GM10266 (cell line): Measurements from ENCODE around the gene TLK2.
"Not testable (repeated sequence)": the region's sequence is repeated elsewhere in the genome, so short reads cannot be mapped to it uniquely, and the experiment has no call there.

Experiments used
- DNase-seq: peaks from one replicate; pipeline ENCODE4 v3.0.0; 2012; ENCODE audit errors: extremely low spot score
- TF ChIP-seq, protein P1 (sequence below): IDR thresholded peaks from 2 replicates; pipeline ENCODE4 v1.5.1; 2012; ENCODE audit warnings: mild to moderate bottlenecking, low read depth; ENCODE audit not compliant: control insufficient read depth, insufficient read depth; ENCODE audit errors: missing control alignments

Gene TLK2

GRCh38 chr17:62536557-62536956 is 57.9 kb downstream of the TLK2 start:
- not testable (repeated sequence) for DNase-seq

GRCh38 chr17:62541073-62541472 is 62.4 kb downstream of the TLK2 start:
- not testable (repeated sequence) for DNase-seq

GRCh38 chr17:62543278-62543775 is 64.7 kb downstream of the TLK2 start:
- DNase-seq: not testable (repeated sequence)

DNA sequence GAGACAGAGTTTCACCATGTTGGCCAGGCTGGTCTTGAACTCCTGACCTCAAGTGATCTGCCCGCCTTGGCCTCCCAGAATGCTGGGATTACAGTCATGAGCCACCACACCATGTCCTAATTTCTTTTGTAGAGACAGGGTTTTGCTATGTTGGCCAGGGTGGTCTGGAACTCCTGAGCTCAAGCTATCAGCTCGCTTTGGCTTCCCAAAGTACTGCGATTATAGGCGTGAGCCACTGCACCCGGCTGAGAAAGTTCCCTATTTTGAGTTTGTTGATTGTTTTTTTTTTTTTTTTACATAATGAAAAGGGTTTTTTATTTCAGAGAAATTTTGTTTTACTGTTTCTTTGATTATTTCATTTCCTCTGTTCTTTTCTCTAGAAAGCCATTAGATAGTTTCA is 67.4 kb downstream of the TLK2 start:
- DNase-seq: not testable (repeated sequence)

- TF ChIP-seq, protein P1, sequence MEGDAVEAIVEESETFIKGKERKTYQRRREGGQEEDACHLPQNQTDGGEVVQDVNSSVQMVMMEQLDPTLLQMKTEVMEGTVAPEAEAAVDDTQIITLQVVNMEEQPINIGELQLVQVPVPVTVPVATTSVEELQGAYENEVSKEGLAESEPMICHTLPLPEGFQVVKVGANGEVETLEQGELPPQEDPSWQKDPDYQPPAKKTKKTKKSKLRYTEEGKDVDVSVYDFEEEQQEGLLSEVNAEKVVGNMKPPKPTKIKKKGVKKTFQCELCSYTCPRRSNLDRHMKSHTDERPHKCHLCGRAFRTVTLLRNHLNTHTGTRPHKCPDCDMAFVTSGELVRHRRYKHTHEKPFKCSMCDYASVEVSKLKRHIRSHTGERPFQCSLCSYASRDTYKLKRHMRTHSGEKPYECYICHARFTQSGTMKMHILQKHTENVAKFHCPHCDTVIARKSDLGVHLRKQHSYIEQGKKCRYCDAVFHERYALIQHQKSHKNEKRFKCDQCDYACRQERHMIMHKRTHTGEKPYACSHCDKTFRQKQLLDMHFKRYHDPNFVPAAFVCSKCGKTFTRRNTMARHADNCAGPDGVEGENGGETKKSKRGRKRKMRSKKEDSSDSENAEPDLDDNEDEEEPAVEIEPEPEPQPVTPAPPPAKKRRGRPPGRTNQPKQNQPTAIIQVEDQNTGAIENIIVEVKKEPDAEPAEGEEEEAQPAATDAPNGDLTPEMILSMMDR: peak; percentile 24
- not testable (repeated sequence) for DNase-seq
Observed at GRCh38 chr17:62552851-62553659, 74.4 kb downstream of the TLK2 start.

DNA sequence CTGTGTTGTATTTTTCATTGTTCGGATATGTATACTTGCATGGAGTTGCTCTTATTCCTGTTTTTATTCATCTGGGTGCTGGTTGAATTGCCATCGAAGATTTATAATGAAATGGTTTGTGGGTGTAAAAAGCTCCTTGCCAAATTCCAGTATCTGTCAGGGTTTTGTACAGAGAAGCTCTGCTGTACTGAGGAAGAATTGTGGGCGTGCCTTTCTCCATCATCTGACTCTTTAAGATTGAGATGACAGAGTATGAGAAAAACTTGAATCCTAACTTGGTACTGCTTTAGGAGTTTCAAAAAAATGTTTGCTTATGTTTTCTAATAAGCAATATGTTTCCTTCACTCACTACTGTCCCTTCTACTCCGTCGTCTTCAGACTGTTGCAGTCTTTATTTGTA is 78.9 kb downstream of the TLK2 start:
- not testable (repeated sequence) for DNase-seq

DNA sequence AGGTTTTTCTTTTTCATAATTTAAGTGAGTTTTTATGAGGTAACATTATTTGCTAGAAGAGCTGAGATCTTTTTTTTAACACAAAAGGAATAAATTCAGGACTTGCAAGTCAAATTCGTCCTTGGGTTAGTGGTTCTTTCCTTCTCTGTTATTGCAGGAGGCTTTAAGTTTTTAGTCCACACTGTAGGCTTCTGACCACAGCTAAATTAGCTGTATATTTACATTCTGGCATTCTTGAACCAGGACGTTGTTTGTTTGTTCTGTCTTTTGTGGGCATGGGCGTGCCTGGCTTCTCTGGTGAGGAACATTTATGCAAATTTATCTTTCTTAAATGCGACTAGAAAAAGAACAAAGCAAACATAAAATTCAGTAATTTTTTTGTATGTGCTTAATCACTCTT is 80.3 kb downstream of the TLK2 start:
- DNase-seq: not testable (repeated sequence)

DNA sequence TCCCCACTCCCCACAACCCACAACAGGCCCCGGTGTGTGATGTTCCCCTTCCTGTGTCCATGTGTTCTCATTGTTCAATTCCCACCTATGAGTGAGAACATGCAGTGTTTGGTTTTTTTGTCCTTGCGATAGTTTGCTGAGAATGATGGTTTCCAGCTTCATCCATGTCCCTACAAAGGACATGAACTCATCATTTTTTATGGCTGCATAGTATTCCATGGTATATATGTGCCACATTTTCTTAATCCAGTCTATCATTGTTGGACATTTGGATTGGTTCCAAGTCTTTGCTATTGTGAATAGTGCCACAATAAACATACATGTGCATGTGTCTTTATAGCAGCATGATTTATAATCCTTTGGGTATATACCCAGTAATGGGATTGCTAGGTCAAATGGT is 82.3 kb downstream of the TLK2 start:
- DNase-seq: not testable (repeated sequence)

DNA sequence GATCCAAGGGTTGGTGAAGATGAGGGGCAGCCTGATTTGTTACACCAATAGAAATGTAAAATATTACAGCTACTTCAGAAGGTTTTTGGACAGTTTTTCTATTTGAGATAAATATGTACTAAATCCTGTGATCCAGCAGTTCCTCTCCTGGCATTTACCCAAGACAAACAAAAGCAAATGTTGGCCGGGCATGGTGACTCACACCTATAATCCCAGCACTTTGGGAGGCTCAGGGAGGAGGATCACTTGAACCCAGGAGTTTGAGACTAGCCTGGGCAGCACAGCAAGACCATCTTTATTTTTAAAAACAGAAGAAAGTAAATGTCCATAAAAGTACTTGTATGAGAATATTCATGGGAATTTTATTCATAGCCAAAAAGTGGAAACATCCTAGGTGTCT is 84.0 kb downstream of the TLK2 start:
- no peak for DNase-seq
- TF ChIP-seq, protein P1: no peak

GRCh38 chr17:62565817-62566216 is 87.2 kb downstream of the TLK2 start:
- DNase-seq: no peak
- TF ChIP-seq, protein P1: no peak

GRCh38 chr17:62566996-62567578 is 88.5 kb downstream of the TLK2 start:
- DNase-seq: no peak
- TF ChIP-seq, protein P1: no peak
